Stimulated activated CD4-positive, alpha-beta T cell treated with anti-CD3 and anti-CD28 coated beads, Interleukin-1b, Interleukin-23, amount 100 ng/mL, for 4 hours (primary cell): ENCODE data around the gene SPO11.

Experiments used
- DNase-seq, 2 donors: peaks; one replicate each; pipeline ENCODE4 v3.0.0-alpha.2; 2020; ENCODE audit warnings: low read depth in 2 of 2

Gene SPO11

GRCh38 chr20:57310821-57311514, 18.6 kb upstream of the SPO11 start:
- no peak for DNase-seq

GRCh38 chr20:57312138-57312537, 17.5 kb upstream of the SPO11 start:
- DNase-seq: no peak

- no peak for DNase-seq
Measured at GRCh38 chr20:57313230-57313629, 16.4 kb upstream of the SPO11 start.

GRCh38 chr20:57313951-57314350, 15.7 kb upstream of the SPO11 start:
- no peak for DNase-seq

GRCh38 chr20:57315083-57315975, 14.3 kb upstream of the SPO11 start:
- DNase-seq: no peak

GRCh38 chr20:57315976-57316480, 13.6 kb upstream of the SPO11 start:
- DNase-seq: no peak

GRCh38 chr20:57316795-57317201, 12.8 kb upstream of the SPO11 start:
- no peak for DNase-seq

- DNase-seq: no peak
Measured at GRCh38 chr20:57317316-57317788, 12.3 kb upstream of the SPO11 start.

- DNase-seq: no peak
Measured at GRCh38 chr20:57317789-57318371, 11.7 kb upstream of the SPO11 start.

- DNase-seq: no peak
Measured at GRCh38 chr20:57319584-57319983, 10.0 kb upstream of the SPO11 start.

- no peak for DNase-seq
Measured at GRCh38 chr20:57320358-57320757, 9.2 kb upstream of the SPO11 start.

GRCh38 chr20:57321142-57321541, 8.5 kb upstream of the SPO11 start:
- DNase-seq: no peak

GRCh38 chr20:57322476-57322875, 7.1 kb upstream of the SPO11 start:
- no peak for DNase-seq

GRCh38 chr20:57323034-57323433, 6.6 kb upstream of the SPO11 start:
- no peak for DNase-seq

- no peak for DNase-seq
Measured at GRCh38 chr20:57325632-57326356, 3.8 kb upstream of the SPO11 start.

GRCh38 chr20:57326667-57327455, 2.7 kb upstream of the SPO11 start:
- DNase-seq: no peak

GRCh38 chr20:57327820-57328219, 1.8 kb upstream of the SPO11 start:
- no peak for DNase-seq

- DNase-seq: no peak
Measured at GRCh38 chr20:57330998-57331397, 1.4 kb downstream of the SPO11 start.

GRCh38 chr20:57332105-57333089, 2.8 kb downstream of the SPO11 start:
- no peak for DNase-seq

- no peak for DNase-seq
Measured at GRCh38 chr20:57335392-57335791, 5.8 kb downstream of the SPO11 start.
